ENCODE results near the gene SCRN1. TPM values are rescaled to one million over a fixed set of nuclear protein-coding genes. Genes with fewer than 3 reads are reported as not detected.

The SCRN1 gene
- total RNA-seq, 1 donor from 2014 or later, result 13.4 TPM

GRCh38 chr7:29977886-29978651 lies 11.5 kb downstream of the SCRN1 start:
- DNase-seq, result no peak
- intact Hi-C loops (cut with micrococcal nuclease), result no loop called here
- H3K4me1 ChIP-seq, result peaks cover 9% of the 10 kb centered on the region

DNA sequence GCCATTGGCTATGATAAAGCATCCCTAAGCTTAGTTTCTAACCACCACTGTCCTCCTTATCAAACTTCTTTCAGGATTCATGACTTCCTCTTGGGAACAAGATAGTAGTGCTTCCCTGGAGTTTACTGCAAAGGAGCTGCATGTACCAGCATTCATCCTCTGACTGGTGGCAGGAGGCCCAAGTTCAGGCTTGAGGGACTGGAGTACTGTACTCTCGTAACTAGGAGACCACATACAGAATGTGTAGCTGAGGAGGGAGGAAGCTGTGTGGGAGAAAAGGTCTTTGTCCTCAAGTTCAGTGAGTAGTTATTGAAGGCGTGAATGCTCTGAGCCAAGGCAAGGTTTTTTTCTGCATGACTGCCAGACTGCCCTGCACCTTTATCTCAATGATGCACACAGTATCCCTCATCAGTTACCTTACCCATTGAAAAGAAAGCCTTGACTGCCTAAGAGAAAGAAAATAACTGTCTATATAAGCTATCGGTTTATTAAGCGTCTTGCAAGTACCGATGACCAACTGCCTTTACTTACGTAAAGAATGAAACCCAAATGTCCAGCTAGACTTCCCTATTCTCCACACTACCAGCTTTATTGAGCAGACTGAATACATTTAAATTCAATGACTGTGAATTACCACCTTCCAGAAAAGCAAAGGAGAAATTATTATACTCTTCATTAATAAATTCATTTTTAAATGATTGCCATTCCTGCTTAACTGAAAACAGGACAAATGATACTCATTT lies 12.8 kb downstream of the SCRN1 start:
- Histone ChIP-seq H3K36me3 (no peaks in the 10 kb centered on the region), H3K27me3 (ENCODE audit: low read depth) (no peaks in the 10 kb centered on the region), H3K27ac (replicated peaks) (peak overlapping the region; percentile 44), H3K4me3 (no peak overlapping the region), H3K4me1 (peaks cover 14% of the 10 kb centered on the region), H3K9me3 (replicated peaks) (no peaks in the 10 kb centered on the region)
- DNase-seq, result no peak
- intact Hi-C loops (cut with micrococcal nuclease), result no loop called here
- TF ChIP-seq, protein P1, sequence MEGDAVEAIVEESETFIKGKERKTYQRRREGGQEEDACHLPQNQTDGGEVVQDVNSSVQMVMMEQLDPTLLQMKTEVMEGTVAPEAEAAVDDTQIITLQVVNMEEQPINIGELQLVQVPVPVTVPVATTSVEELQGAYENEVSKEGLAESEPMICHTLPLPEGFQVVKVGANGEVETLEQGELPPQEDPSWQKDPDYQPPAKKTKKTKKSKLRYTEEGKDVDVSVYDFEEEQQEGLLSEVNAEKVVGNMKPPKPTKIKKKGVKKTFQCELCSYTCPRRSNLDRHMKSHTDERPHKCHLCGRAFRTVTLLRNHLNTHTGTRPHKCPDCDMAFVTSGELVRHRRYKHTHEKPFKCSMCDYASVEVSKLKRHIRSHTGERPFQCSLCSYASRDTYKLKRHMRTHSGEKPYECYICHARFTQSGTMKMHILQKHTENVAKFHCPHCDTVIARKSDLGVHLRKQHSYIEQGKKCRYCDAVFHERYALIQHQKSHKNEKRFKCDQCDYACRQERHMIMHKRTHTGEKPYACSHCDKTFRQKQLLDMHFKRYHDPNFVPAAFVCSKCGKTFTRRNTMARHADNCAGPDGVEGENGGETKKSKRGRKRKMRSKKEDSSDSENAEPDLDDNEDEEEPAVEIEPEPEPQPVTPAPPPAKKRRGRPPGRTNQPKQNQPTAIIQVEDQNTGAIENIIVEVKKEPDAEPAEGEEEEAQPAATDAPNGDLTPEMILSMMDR (IDR thresholded peaks at IDR 0.05; ENCODE audit: borderline replicate concordance), result no peak

More at GRCh38 chr7:29977886-29978651, 11.5 kb downstream of the SCRN1 start:
- H3K9me3 ChIP-seq (replicated peaks), result no peaks in the 10 kb centered on the region
- no peaks in the 10 kb centered on the region for H3K36me3 ChIP-seq
- no peaks in the 10 kb centered on the region for H3K27me3 ChIP-seq (ENCODE audit: low read depth)
- TF ChIP-seq, protein P1 (IDR thresholded peaks at IDR 0.05; ENCODE audit: borderline replicate concordance), result no peak
- no peak overlapping the region for H3K4me3 ChIP-seq
- no peak overlapping the region for H3K27ac ChIP-seq (replicated peaks)

- Histone ChIP-seq H3K27ac (replicated peaks) (peak overlapping the region; percentile 44), H3K36me3 (no peaks in the 10 kb centered on the region), H3K4me3 (no peak overlapping the region), H3K9me3 (replicated peaks) (no peaks in the 10 kb centered on the region), H3K27me3 (ENCODE audit: low read depth) (no peaks in the 10 kb centered on the region), H3K4me1 (peaks cover 17% of the 10 kb centered on the region)
- no peak for DNase-seq
- TF ChIP-seq, protein P1 (IDR thresholded peaks at IDR 0.05; ENCODE audit: borderline replicate concordance), result no peak
- intact Hi-C loops (cut with micrococcal nuclease), result no loop called here
Measured at GRCh38 chr7:29976266-29976665, 13.3 kb downstream of the SCRN1 start.

DNA sequence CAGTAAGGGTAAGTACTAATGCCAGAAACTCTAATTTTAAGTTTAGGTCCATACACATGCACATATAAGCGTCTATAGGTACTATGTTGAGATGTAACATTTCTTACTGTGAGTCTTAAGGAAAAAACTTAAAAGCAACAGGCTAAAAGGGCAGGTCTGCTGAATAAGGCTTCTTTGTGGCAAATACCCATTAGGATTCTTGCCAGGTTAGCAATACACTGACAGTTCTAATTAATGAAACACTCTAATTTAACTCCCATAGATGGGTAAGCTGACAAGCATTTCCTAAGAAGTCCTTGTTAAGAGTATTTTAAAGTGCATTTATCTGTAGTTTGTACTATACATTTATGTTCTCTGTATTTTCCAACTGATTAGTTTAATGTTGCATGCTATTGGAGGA lies 14.0 kb downstream of the SCRN1 start:
- TF ChIP-seq, protein P1 (IDR thresholded peaks at IDR 0.05; ENCODE audit: borderline replicate concordance), result no peak
- intact Hi-C loops (cut with micrococcal nuclease), result no loop called here
- Histone ChIP-seq H3K36me3 (no peaks in the 10 kb centered on the region), H3K4me3 (no peak overlapping the region), H3K4me1 (peaks cover 17% of the 10 kb centered on the region), H3K9me3 (replicated peaks) (no peaks in the 10 kb centered on the region), H3K27ac (replicated peaks) (peak overlapping the region; percentile 44), H3K27me3 (ENCODE audit: low read depth) (no peaks in the 10 kb centered on the region)
- no peak for DNase-seq

DNA sequence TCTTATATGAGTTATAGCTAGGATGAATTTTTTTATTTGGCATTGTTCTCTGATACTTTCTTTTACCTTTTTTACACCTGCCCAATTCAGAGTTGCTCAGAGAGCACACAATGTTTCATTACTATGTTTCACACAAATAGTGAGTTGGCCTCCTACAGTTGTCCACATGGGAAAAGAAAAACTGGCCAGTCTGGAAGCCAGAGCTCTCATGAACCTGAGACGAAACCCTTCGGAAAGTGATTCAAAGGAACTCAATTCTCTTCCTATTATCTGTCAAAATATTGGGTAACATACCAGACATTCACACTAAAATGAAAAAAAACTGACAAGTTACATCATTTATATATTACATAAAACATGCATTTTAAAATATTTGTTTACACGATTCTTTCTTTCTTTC lies 15.3 kb downstream of the SCRN1 start:
- Histone ChIP-seq H3K9me3 (replicated peaks) (no peaks in the 10 kb centered on the region), H3K4me3 (no peak overlapping the region), H3K4me1 (peaks cover 17% of the 10 kb centered on the region), H3K27me3 (ENCODE audit: low read depth) (no peaks in the 10 kb centered on the region), H3K36me3 (no peaks in the 10 kb centered on the region), H3K27ac (replicated peaks) (no peak overlapping the region)
- no peak for DNase-seq
- TF ChIP-seq, protein P1 (IDR thresholded peaks at IDR 0.05; ENCODE audit: borderline replicate concordance), result no peak
- intact Hi-C loops (cut with micrococcal nuclease), result no loop called here
